ENCODE data around the gene ZIC5. TPM values are rescaled to one million over a fixed set of nuclear protein-coding genes. Genes with fewer than 3 reads are reported as not detected.
A peak's percentile ranks its signal among the peaks of the same experiment; 100 is the strongest.

The ZIC5 gene
- total and polyA plus RNA-seq, 12 donors, result not detected

GRCh38 chr13:99972190-99972731, 694 bp upstream of the ZIC5 start:
- Histone ChIP-seq H3K27ac (no peak overlapping the region), H3K4me1 (peaks cover 10 to 35% (median 29%) of the 10 kb centered on the region in 9 donors), H3K4me3 (no peak overlapping the region), H3K9me3 (peaks cover 0 to 4% (median 0%) of the 10 kb centered on the region in 11 donors), H3K27me3 (peaks cover 81 to 99% (median 96%) of the 10 kb centered on the region in 7 donors), H3K36me3 (no peaks in the 10 kb centered on the region)
- no peak for TF ChIP-seq CTCF (IDR thresholded peaks at IDR 0.05)
- 6 to 10% methylated on average over 18 of the region's 18 CpGs for WGBS, 2 donors
- intact Hi-C loops (cut with DNase I), result no loop called here
- DNase-seq (no peak), ATAC-seq (no peak)

DNA sequence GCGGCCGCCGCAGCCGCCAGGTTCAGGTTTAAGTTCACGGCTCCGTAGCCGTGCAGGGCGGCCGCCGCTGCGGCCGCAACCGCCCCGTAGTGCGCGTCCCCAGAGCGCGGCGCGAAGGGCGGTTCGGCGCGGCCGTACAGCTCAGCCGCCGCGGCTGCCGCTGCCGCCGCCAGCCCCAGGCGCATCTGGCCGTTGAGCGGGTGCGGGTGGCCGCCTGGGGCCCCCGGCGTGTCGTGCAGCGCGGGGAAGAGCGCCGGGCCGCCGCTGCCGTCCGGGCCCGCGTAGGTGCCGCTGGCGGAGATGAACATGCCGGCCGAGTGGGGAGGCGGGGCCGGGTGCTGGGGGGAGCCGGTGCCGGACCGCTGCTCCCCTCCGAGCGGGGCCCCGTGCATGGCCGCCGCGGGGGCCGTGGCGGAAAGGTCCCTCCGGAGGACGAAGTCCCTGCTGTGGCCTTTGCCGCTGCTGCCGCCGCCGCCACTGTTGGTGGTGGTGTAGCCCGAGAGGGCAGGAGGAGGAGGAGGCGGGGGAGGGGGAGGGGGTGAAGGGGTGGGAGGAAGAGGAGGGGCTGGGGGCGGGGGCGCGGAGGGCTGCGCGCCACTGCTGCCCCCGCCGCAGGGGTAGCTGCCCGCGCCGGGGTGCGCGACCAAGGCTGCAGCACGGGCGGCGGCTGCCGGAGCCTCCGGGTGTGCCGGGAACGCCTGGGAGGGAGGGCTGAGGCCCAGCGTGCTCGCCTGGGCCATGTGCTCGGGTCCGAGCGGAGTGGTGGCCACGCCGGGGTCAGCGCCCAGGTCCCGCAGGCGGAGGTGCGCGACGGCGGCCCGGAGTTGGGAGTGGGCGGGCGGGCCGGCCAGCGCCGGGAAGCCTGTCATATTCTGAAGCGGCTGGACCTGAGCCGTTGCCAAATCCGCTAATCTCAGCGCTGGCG, 654 bp downstream of the ZIC5 start:
- intact Hi-C loops (cut with DNase I), result no loop called here
- Histone ChIP-seq H3K9me3 (no peaks in the 10 kb centered on the region), H3K4me1 (peaks cover 10 to 35% (median 29%) of the 10 kb centered on the region in 9 donors), H3K4me3 (peak overlapping the region in 3 of 10 donors; percentile 18 to 32 (median 22)), H3K27me3 (peaks cover 80 to 99% (median 96%) of the 10 kb centered on the region in 7 donors), H3K27ac (no peak overlapping the region), H3K36me3 (no peaks in the 10 kb centered on the region)
- ATAC-seq, result no peak
- no peak for TF ChIP-seq CTCF (IDR thresholded peaks at IDR 0.05)
- DNase-seq, result no peak
- WGBS, 2 donors, result 1 to 2% methylated on average over 85 to 118 of the region's 118 CpGs

GRCh38 chr13:99969919-99970650, 1.5 kb downstream of the ZIC5 start:
- WGBS, 2 donors, result 1% methylated on average over 54 to 78 of the region's 79 CpGs

More at GRCh38 chr13:99969919-99970650, 1.5 kb downstream of the ZIC5 start:
- Histone ChIP-seq H3K4me3 (peak overlapping the region in 8 of 10 donors; percentile 13 to 44 (median 27)), H3K36me3 (no peaks in the 10 kb centered on the region), H3K27ac (no peak overlapping the region), H3K4me1 (peaks cover 10 to 35% (median 29%) of the 10 kb centered on the region in 9 donors), H3K27me3 (peaks cover 75 to 99% (median 96%) of the 10 kb centered on the region in 7 donors), H3K9me3 (no peaks in the 10 kb centered on the region)
- no peak for TF ChIP-seq CTCF (IDR thresholded peaks at IDR 0.05)
- ATAC-seq, result no peak
- intact Hi-C loops (cut with DNase I), result no loop called here
- no peak for DNase-seq
